Measurements from ENCODE around the gene SLC34A3. TPM values are rescaled to one million over a fixed set of nuclear protein-coding genes. Genes with fewer than 3 reads are reported as not detected.

SLC34A3 gene
- total and polyA plus RNA-seq, 2 of the 8 experiments (the other 6 are each of a cell fraction or from before 2014, with no cell fraction given), result 0.08 TPM; not detected in 1

DNA sequence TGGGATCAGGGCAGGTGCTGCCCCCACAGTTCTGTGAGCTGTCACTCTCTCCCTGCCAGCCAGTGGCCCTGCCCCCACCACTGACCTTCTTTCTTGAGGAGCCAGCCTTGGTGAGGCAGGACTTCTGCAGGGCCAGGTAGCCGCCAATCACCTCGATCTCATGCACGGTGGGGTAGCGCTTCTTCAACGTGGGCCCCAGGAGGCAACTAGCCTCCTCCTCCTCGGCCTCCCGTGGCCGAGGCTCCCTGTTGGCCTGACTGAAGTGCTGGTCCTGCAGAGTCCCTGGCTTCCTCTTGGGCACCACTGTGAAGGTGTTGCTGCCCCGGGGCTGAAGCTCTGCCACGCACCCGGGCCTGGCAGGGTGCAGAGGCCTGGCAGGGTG, 31.8 kb upstream of the SLC34A3 start:
- Histone ChIP-seq H3K4me2 (ENCODE audit: insufficient read depth in 1 of 2, low read depth in 2 of 2, low read length in 2 of 2) (peak overlapping the region; percentile 70 to 76; a peak in 3 of 4 replicates), H3K27ac (ENCODE audit: low read depth, low read length) (no peak overlapping the region), H3K36me3 (ENCODE audit: control insufficient read depth in 2 of 4, insufficient read depth in 4 of 4, low read length in 3 of 4) (no peaks in the 10 kb centered on the region), H2BK15ac (ENCODE audit: low read length) (no peak overlapping the region), H3K23ac (ENCODE audit: insufficient read length) (no peak overlapping the region), H4K20me1 (replicated peaks in 1 of 2; ENCODE audit: control insufficient read depth in 1 of 2, insufficient read depth in 2 of 2, low read length in 2 of 2) (peaks cover 5 to 28% of the 10 kb centered on the region in 2 experiments), H3K4ac (replicated peaks; ENCODE audit: insufficient read length, low read depth, low read length) (no peak overlapping the region), H4K91ac (replicated peaks; ENCODE audit: insufficient read length, low read length) (no peak overlapping the region), H4K8ac (ENCODE audit: extremely low read depth, insufficient read depth, low read length) (peak overlapping the region; percentile 35; the same call in 1 of the 2 replicates), H3K18ac (ENCODE audit: extremely low read depth, low read length) (no peak overlapping the region), H3K27me3 (replicated peaks in 1 of 4; ENCODE audit: control insufficient read depth in 3 of 4, extremely low read depth in 1 of 4, insufficient read depth in 3 of 4, low read length in 3 of 4) (no peaks in the 10 kb centered on the region), H3K4me1 (replicated peaks in 1 of 4; ENCODE audit: control insufficient read depth in 3 of 4, insufficient read depth in 4 of 4, low read length in 3 of 4) (peaks cover 0 to 33% (median 17%) of the 10 kb centered on the region in 4 experiments; a peak in 6 of 7 replicates), H2BK120ac (replicated peaks; ENCODE audit: low read depth, low read length) (no peak overlapping the region), H3K4me3 (ENCODE audit: extremely low read depth in 1 of 4, insufficient read depth in 2 of 4, low read depth in 3 of 4, low read length in 4 of 4) (peak overlapping the region in 1 of 4 experiments; percentile 67; a peak in 2 of 8 replicates), H4K5ac (ENCODE audit: insufficient read length, low read depth, low read length) (no peak overlapping the region), H3K14ac (ENCODE audit: insufficient read length) (no peak overlapping the region), H3K23me2 (ENCODE audit: low read depth, low read length) (peaks cover 3% of the 10 kb centered on the region; the same call in 1 of the 2 replicates), H2BK5ac (ENCODE audit: low read depth, low read length) (no peak overlapping the region), H3K56ac (replicated peaks; ENCODE audit: insufficient read length, low read depth, low read length) (no peak overlapping the region), H2BK12ac (ENCODE audit: low read depth, low read length) (no peak overlapping the region), H2BK20ac (ENCODE audit: low read length) (no peak overlapping the region), H3K79me2 (ENCODE audit: control insufficient read depth in 1 of 2, insufficient read depth in 2 of 2, low read length in 2 of 2) (peaks cover 0 to 35% of the 10 kb centered on the region in 2 experiments; a peak in 3 of 4 replicates), H2AFZ (ENCODE audit: low read length) (no peak overlapping the region), H2AK5ac (ENCODE audit: low read depth, low read length) (no peak overlapping the region), H3K79me1 (ENCODE audit: low read depth, low read length) (peaks cover 24% of the 10 kb centered on the region), H3K9ac (replicated peaks in 1 of 4; ENCODE audit: extremely low read depth in 1 of 4, low read depth in 3 of 4, low read length in 3 of 4) (no peak overlapping the region), H3K9me3 (ENCODE audit: insufficient read depth in 2 of 2, low read depth in 1 of 2, low read length in 1 of 2) (no peaks in the 10 kb centered on the region)
- DNase-seq (ENCODE audit: low read depth in 1 of 2, low spot score in 2 of 2), result no peak
- ChIA-PET POLR2A (ENCODE audit: partially characterized antibody) (interaction anchor here (0.7 to 2.2 kb wide), 12 partner anchors 10 to 470 kb away, joined by 3 to 21 read pairs (median 4); partner anchors contain the start of genes ANAPC2, RNF208, SSNA1 and TUBB4B), CTCF (ENCODE audit: partially characterized antibody) (interaction anchor here (1.0 to 14.0 kb wide), 5 partner anchors 9 to 30 kb away, joined by 3 to 204 read pairs (median 7); partner anchors contain the start of genes CYSRT1, RNF208, RNF224 and SLC34A3)
- no peak for FAIRE-seq
- 87% methylated on average over 11 of the region's 11 CpGs; no CpG with 5 or more reads in 1 of the 2 experiments for WGBS, 2 experiments (ENCODE audit: extremely low coverage in 1 of 2, insufficient coverage in 1 of 2, insufficient read length in 1 of 2, insufficient replicate concordance in 2 of 2, low coverage in 1 of 2, low lambda C conversion rate in 2 of 2, missing lambda C conversion rate in 1 of 2)
- TF ChIP-seq, protein P1, sequence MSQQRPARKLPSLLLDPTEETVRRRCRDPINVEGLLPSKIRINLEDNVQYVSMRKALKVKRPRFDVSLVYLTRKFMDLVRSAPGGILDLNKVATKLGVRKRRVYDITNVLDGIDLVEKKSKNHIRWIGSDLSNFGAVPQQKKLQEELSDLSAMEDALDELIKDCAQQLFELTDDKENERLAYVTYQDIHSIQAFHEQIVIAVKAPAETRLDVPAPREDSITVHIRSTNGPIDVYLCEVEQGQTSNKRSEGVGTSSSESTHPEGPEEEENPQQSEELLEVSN (IDR thresholded peaks at IDR 0.05), result no peak
- TF ChIP-seq, protein P2, sequence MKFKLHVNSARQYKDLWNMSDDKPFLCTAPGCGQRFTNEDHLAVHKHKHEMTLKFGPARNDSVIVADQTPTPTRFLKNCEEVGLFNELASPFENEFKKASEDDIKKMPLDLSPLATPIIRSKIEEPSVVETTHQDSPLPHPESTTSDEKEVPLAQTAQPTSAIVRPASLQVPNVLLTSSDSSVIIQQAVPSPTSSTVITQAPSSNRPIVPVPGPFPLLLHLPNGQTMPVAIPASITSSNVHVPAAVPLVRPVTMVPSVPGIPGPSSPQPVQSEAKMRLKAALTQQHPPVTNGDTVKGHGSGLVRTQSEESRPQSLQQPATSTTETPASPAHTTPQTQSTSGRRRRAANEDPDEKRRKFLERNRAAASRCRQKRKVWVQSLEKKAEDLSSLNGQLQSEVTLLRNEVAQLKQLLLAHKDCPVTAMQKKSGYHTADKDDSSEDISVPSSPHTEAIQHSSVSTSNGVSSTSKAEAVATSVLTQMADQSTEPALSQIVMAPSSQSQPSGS (IDR thresholded peaks at IDR 0.05; ENCODE audit: low read length), result no peak

All from H1 (cell line).